ENCODE measurements around the gene CLCN6. TPM values are rescaled to one million over a fixed set of nuclear protein-coding genes. Genes with fewer than 3 reads are reported as not detected.

The CLCN6 gene
- total RNA-seq, 1 experiment from 2014 or later = 48.1 TPM

- no TSS peak for BruUV-seq (replicated peaks)
- no peak for TF ChIP-seq EZH2 (IDR thresholded peaks at IDR 0.05; ENCODE audit: borderline replicate concordance, low read depth, low read length, poor library complexity, severe bottlenecking)
- DNase-seq (ENCODE audit: low spot score) = peak; percentile 43
- Histone ChIP-seq H3K27me3 (replicated peaks; ENCODE audit: insufficient read depth, low read depth, low read length, poor library complexity) (no peaks in the 10 kb centered on the region), H3K4me3 (ENCODE audit: low read depth, low read length, poor library complexity, severe bottlenecking) (peak overlapping the region; percentile 79), H3K9me3 (ENCODE audit: low read depth, low read length, poor library complexity, severe bottlenecking) (no peaks in the 10 kb centered on the region), H3K4me1 (ENCODE audit: insufficient read depth, low read length, poor library complexity, severe bottlenecking) (peaks cover 42% of the 10 kb centered on the region), H3K36me3 (ENCODE audit: insufficient read depth, low read length, poor library complexity, severe bottlenecking) (peaks cover 42% of the 10 kb centered on the region), H3K27ac (ENCODE audit: low read depth, low read length, poor library complexity, severe bottlenecking) (peak overlapping the region; percentile 88)
- intact Hi-C loops (cut with micrococcal nuclease; ENCODE audit: unreplicated experiment) = loop anchor here (5.0 kb wide), 1 partner anchor 123 kb away; the partner anchor contains the start of gene MAD2L2
- CTCF ChIA-PET = no interaction called here
- POLR2A ChIA-PET (ENCODE audit: low non-redundant PET) = interaction anchor here (0.7 kb wide), 1 partner anchor 146 kb away, joined by 3 read pairs; no protein-coding TSS in a partner anchor
Measured at GRCh38 chr1:11804666-11805421, 1.1 kb upstream of the CLCN6 start.

GRCh38 chr1:11806307-11806936 lies 431 bp downstream of the CLCN6 start:
- peaks cover 42% of the 10 kb centered on the region for H3K36me3 ChIP-seq (ENCODE audit: insufficient read depth, low read length, poor library complexity, severe bottlenecking)
- ChIA-PET POLR2A (ENCODE audit: low non-redundant PET) (interaction anchor here (0.6 kb wide), 1 partner anchor 138 kb away, joined by 3 read pairs; no protein-coding TSS in a partner anchor), CTCF (no interaction called here)
- no peaks in the 10 kb centered on the region for H3K27me3 ChIP-seq (replicated peaks; ENCODE audit: insufficient read depth, low read depth, low read length, poor library complexity)
- H3K9me3 ChIP-seq (ENCODE audit: low read depth, low read length, poor library complexity, severe bottlenecking) = no peaks in the 10 kb centered on the region
- BruUV-seq (replicated peaks) = TSS peak; percentile 46
- intact Hi-C loops (cut with micrococcal nuclease; ENCODE audit: unreplicated experiment) = loop anchor here (5.0 kb wide), 1 partner anchor 124 kb away; the partner anchor contains the start of gene MAD2L2
- H3K4me3 ChIP-seq (ENCODE audit: low read depth, low read length, poor library complexity, severe bottlenecking) = peak overlapping the region; percentile 79
- H3K4me1 ChIP-seq (ENCODE audit: insufficient read depth, low read length, poor library complexity, severe bottlenecking) = peaks cover 42% of the 10 kb centered on the region
- H3K27ac ChIP-seq (ENCODE audit: low read depth, low read length, poor library complexity, severe bottlenecking) = peak overlapping the region; percentile 88
- TF ChIP-seq EZH2 (IDR thresholded peaks at IDR 0.05; ENCODE audit: borderline replicate concordance, low read depth, low read length, poor library complexity, severe bottlenecking) (no peak), CTCF (conservative IDR thresholded peaks at IDR 0.05; ENCODE audit: low read depth, low read length) (no peak)
- peak; percentile 21 for DNase-seq (ENCODE audit: low spot score)

- no peaks in the 10 kb centered on the region for H3K27me3 ChIP-seq (replicated peaks; ENCODE audit: insufficient read depth, low read depth, low read length, poor library complexity)
- peak overlapping the region; percentile 88 for H3K27ac ChIP-seq (ENCODE audit: low read depth, low read length, poor library complexity, severe bottlenecking)
- peaks cover 48% of the 10 kb centered on the region for H3K36me3 ChIP-seq (ENCODE audit: insufficient read depth, low read length, poor library complexity, severe bottlenecking)
- H3K4me1 ChIP-seq (ENCODE audit: insufficient read depth, low read length, poor library complexity, severe bottlenecking) = peaks cover 42% of the 10 kb centered on the region
- no peak for DNase-seq (ENCODE audit: low spot score)
- intact Hi-C loops (cut with micrococcal nuclease; ENCODE audit: unreplicated experiment) = loop anchor here (5.0 kb wide), 1 partner anchor 125 kb away; the partner anchor contains the start of gene MAD2L2
- ChIA-PET CTCF (interaction anchor here (0.6 kb wide), 1 partner anchor 60 kb away, joined by 3 read pairs; no protein-coding TSS in a partner anchor), POLR2A (ENCODE audit: low non-redundant PET) (interaction anchor here (0.6 kb wide), 1 partner anchor 137 kb away, joined by 3 read pairs; no protein-coding TSS in a partner anchor)
- BruUV-seq (replicated peaks) = no TSS peak
- H3K4me3 ChIP-seq (ENCODE audit: low read depth, low read length, poor library complexity, severe bottlenecking) = peak overlapping the region; percentile 79
- no peaks in the 10 kb centered on the region for H3K9me3 ChIP-seq (ENCODE audit: low read depth, low read length, poor library complexity, severe bottlenecking)
- TF ChIP-seq CTCF (conservative IDR thresholded peaks at IDR 0.05; ENCODE audit: low read depth, low read length) (no peak), EZH2 (IDR thresholded peaks at IDR 0.05; ENCODE audit: borderline replicate concordance, low read depth, low read length, poor library complexity, severe bottlenecking) (no peak)
Measured at GRCh38 chr1:11807133-11807532, 1.1 kb downstream of the CLCN6 start.

Data from A673 (cell line).